Keratinocyte (primary cell): ENCODE data around the gene TSPAN4. TPM values are rescaled to one million over a fixed set of nuclear protein-coding genes. Genes with fewer than 3 reads are reported as not detected.

ENCODE experiments used
- DNase-seq: peaks from one replicate; pipeline ENCODE4 v3.0.0-alpha.2; 2011; ENCODE audit warnings: low read depth, missing footprints, low spot score
- FAIRE-seq: peaks from 2 replicates; lab custom pipeline; 2011; peaks lifted over from hg19 to GRCh38; lab: Jason Lieb, UNC
- H2AFZ ChIP-seq: 2 replicates; pipeline ENCODE4 v1.6.0; 2012; ENCODE audit warnings: low read length, control low read depth, inconsistent platforms; ENCODE audit not compliant: control insufficient read depth
- H3K27ac ChIP-seq: 2 replicates; pipeline ENCODE4 v1.5.1; 2011; ENCODE audit warnings: low read length; ENCODE audit not compliant: control insufficient read depth, insufficient read depth
- H3K27me3 ChIP-seq: 3 replicates; pipeline ENCODE4 v1.6.0; 2011; ENCODE audit warnings: low read length; ENCODE audit not compliant: control insufficient read depth, insufficient read depth; ENCODE audit errors: extremely low read depth
- H3K36me3 ChIP-seq, 2 experiments: 2 replicates in 1 of 2; 3 replicates in 1 of 2; pipeline ENCODE4 v1.5.1; 2011; ENCODE audit warnings: low read length in 2 of 2, mild to moderate bottlenecking in 1 of 2; ENCODE audit not compliant: control insufficient read depth in 2 of 2, insufficient read depth in 2 of 2; ENCODE audit errors: extremely low read depth in 1 of 2
- H3K4me1 ChIP-seq: 3 replicates; pipeline ENCODE4 v1.5.1; 2011; ENCODE audit warnings: low read length; ENCODE audit not compliant: control insufficient read depth, insufficient read depth; ENCODE audit errors: extremely low read depth
- H3K4me2 ChIP-seq: 3 replicates; pipeline ENCODE4 v1.6.0; 2011; ENCODE audit warnings: low read depth, low read length; ENCODE audit not compliant: control insufficient read depth, insufficient read depth; ENCODE audit errors: extremely low read depth
- H3K4me3 ChIP-seq, 3 experiments: fragments of 200-600 bp in 1 of 3; sonication (generic) in 1 of 3; 2 replicates in 2 of 3; 3 replicates in 1 of 3; pipeline ENCODE4 v1.5.1; 2011 to 2016; ENCODE audit warnings: low read length in 3 of 3, mild to moderate bottlenecking in 3 of 3, control low read depth in 2 of 3, inconsistent platforms in 1 of 3, low read depth in 1 of 3, mixed read lengths in 1 of 3, mixed run types in 1 of 3, moderate library complexity in 1 of 3; ENCODE audit not compliant: control insufficient read depth in 2 of 3, insufficient read depth in 2 of 3; ENCODE audit errors: extremely low read depth in 1 of 3
- H3K79me2 ChIP-seq: 2 replicates; pipeline ENCODE4 v1.6.0; 2012; ENCODE audit warnings: low read length; ENCODE audit not compliant: control insufficient read depth, insufficient read depth
- H3K9ac ChIP-seq: 3 replicates; pipeline ENCODE4 v1.6.0; 2011; ENCODE audit warnings: low read length; ENCODE audit not compliant: control insufficient read depth, insufficient read depth; ENCODE audit errors: extremely low read depth
- H3K9me1 ChIP-seq: 3 replicates; pipeline ENCODE4 v1.6.0; 2011; ENCODE audit warnings: low read length; ENCODE audit not compliant: control insufficient read depth, insufficient read depth; ENCODE audit errors: extremely low read depth
- H3K9me3 ChIP-seq: 2 replicates; pipeline ENCODE4 v1.5.1; 2012; ENCODE audit warnings: low read depth, low read length; ENCODE audit not compliant: control insufficient read depth
- H4K20me1 ChIP-seq: 3 replicates; pipeline ENCODE4 v1.6.0; 2011; ENCODE audit warnings: low read length; ENCODE audit not compliant: control insufficient read depth, insufficient read depth; ENCODE audit errors: extremely low read depth
- CTCF ChIP-seq, 3 experiments: IDR thresholded peaks in 1 of 3; conservative IDR thresholded peaks in 1 of 3; optimal IDR thresholded peaks in 1 of 3; 2 replicates in 2 of 3; 3 replicates in 1 of 3; pipeline versions ENCODE3 to v1.5.1; 2011; ENCODE audit warnings: low read length in 3 of 3, mild to moderate bottlenecking in 3 of 3, moderate library complexity in 2 of 3, control low read depth in 1 of 3, inconsistent platforms in 1 of 3; ENCODE audit not compliant: insufficient read depth in 2 of 3; ENCODE audit errors: extremely low read depth in 1 of 3
- EZH2 ChIP-seq: IDR thresholded peaks from one replicate; pipeline ENCODE4 v1.6.1; 2012; ENCODE audit warnings: inconsistent platforms, mild to moderate bottlenecking, low read length, moderate library complexity
- dilution Hi-C: fragments of 300-500 bp; cut with MboI; formaldehyde crosslinking; loops from one replicate; pipeline ENCODE4 v1.7.0; 2020; ENCODE audit warnings: low sequenced_read_pairs; ENCODE audit not compliant: extremely low pct_ligation_motif_present
- polyA plus RNA-seq, 5 experiments: library from polyadenylated mRNA; depleted of rRNA in 3 of 5; stranded (reverse) in 3 of 5; stranded (forward) in 1 of 5; unstranded in 1 of 5; fragments of >200 nt; gene quantifications; 1 replicate in 1 of 5; 2 replicates in 3 of 5; 3 replicates in 1 of 5; pipeline versions ENCODE4 v1.2.1 to v1.2.3, GENCODE V29; 2011 to 2012; ENCODE audit warnings: missing spikeins in 2 of 5, low read depth in 1 of 5, low replicate concordance in 1 of 5

The TSPAN4 gene
- polyA plus RNA-seq, 1 donor (not counting 4 experiments of a cell fraction or from before 2014, with no cell fraction given) = 42.1 TPM

- Histone ChIP-seq H3K27ac (no peak overlapping the region), H3K9me1 (no peaks in the 10 kb centered on the region), H4K20me1 (no peaks in the 10 kb centered on the region), H3K4me3 (peak overlapping the region; percentile 1 to 53 (median 42)), H3K27me3 (peaks cover 50% of the 10 kb centered on the region), H3K9ac (no peak overlapping the region), H3K4me1 (peaks cover 36% of the 10 kb centered on the region), H3K9me3 (no peaks in the 10 kb centered on the region), H3K36me3 (peaks cover 0 to 4% of the 10 kb centered on the region in 2 experiments), H3K79me2 (peaks cover 11% of the 10 kb centered on the region), H2AFZ (peak overlapping the region; percentile 22), H3K4me2 (peak overlapping the region; percentile 76)
- peak; percentile 63 for TF ChIP-seq EZH2
- TF ChIP-seq CTCF (optimal IDR thresholded peaks at IDR 0.05 in 1 of 3, IDR thresholded peaks at IDR 0.05 in 1 of 3, conservative IDR thresholded peaks at IDR 0.05 in 1 of 3; ENCODE audit: extremely low read depth in 1 of 3, insufficient read depth in 2 of 3, low read length in 3 of 3) = no peak
- dilution Hi-C loops = no loop called here
- DNase-seq (no peak), FAIRE-seq (no peak)
These were observed 13.3 kb upstream of the TSPAN4 start for GRCh38 chr11:829176-829846.

GRCh38 chr11:829847-830294 lies 12.8 kb upstream of the TSPAN4 start:
- dilution Hi-C loops = no loop called here
- no peaks in the 10 kb centered on the region for H3K9me3 ChIP-seq
- H3K9ac ChIP-seq = no peak overlapping the region
- DNase-seq (no peak), FAIRE-seq (no peak)
- H3K4me3 ChIP-seq = peak overlapping the region; percentile 1 to 53 (median 42)
- H4K20me1 ChIP-seq = no peaks in the 10 kb centered on the region
- H3K4me2 ChIP-seq = peak overlapping the region; percentile 76
- peaks cover 0 to 4% of the 10 kb centered on the region in 2 experiments for H3K36me3 ChIP-seq
- TF ChIP-seq EZH2 = no peak
- TF ChIP-seq CTCF (optimal IDR thresholded peaks at IDR 0.05 in 1 of 3, IDR thresholded peaks at IDR 0.05 in 1 of 3, conservative IDR thresholded peaks at IDR 0.05 in 1 of 3; ENCODE audit: extremely low read depth in 1 of 3, insufficient read depth in 2 of 3, low read length in 3 of 3) = no peak
- H3K4me1 ChIP-seq = peaks cover 42% of the 10 kb centered on the region
- no peak overlapping the region for H3K27ac ChIP-seq
- H3K27me3 ChIP-seq = peaks cover 50% of the 10 kb centered on the region
- H3K79me2 ChIP-seq = peaks cover 15% of the 10 kb centered on the region
- peak overlapping the region; percentile 49 for H2AFZ ChIP-seq
- H3K9me1 ChIP-seq = no peaks in the 10 kb centered on the region
